ENCODE measurements around the gene FAM135A.

GRCh38 chr6:70575899-70576495 is 162.7 kb downstream of the FAM135A start:
- TF ChIP-seq CTCF (IDR thresholded peaks at IDR 0.05 in 2 of 3, conservative IDR thresholded peaks at IDR 0.05 in 1 of 3; ENCODE audit: control insufficient read depth in 2 of 3, extremely low read depth in 1 of 3, insufficient read depth in 1 of 3, low read depth in 3 of 3, low read length in 3 of 3): no peak
- TF ChIP-seq SRF (IDR thresholded peaks at IDR 0.05; ENCODE audit: low read depth in 2 of 2, low read length in 2 of 2): no peak
- no peak for TF ChIP-seq RBBP5 (conservative IDR thresholded peaks at IDR 0.05)
- no peak for TF ChIP-seq MAX (IDR thresholded peaks at IDR 0.05; ENCODE audit: low read depth, low read length)
- TF ChIP-seq DPF2 (IDR thresholded peaks at IDR 0.05): no peak
- no peak for TF ChIP-seq MYC (IDR thresholded peaks at IDR 0.05; ENCODE audit: insufficient read depth, insufficient read length, insufficient replicate concordance, low read length, severe bottlenecking)
- no peak for TF ChIP-seq RFX5 (IDR thresholded peaks at IDR 0.05; ENCODE audit: low read depth, low read length)
- TF ChIP-seq PML (IDR thresholded peaks at IDR 0.05; ENCODE audit: low read length): no peak
- no peak for TF ChIP-seq MXI1 (IDR thresholded peaks at IDR 0.05; ENCODE audit: low read depth, low read length)
- TF ChIP-seq JUND (IDR thresholded peaks at IDR 0.05; ENCODE audit: low read depth, low read length): no peak
- no peak for TF ChIP-seq BMI1 (IDR thresholded peaks at IDR 0.05; ENCODE audit: borderline replicate concordance)

Measured in GM12878 (cell line).